Mesothelial cell of epicardium (in vitro differentiated cells): ENCODE data around the gene OGFOD1. TPM values are rescaled to one million over a fixed set of nuclear protein-coding genes. Genes with fewer than 3 reads are reported as not detected.

Experiments
- DNase-seq, 2 experiments: peaks; one replicate each; pipeline ENCODE4 v3.0.0; 2021; ENCODE audit warnings: low spot score in 2 of 2; ENCODE audit not compliant: unreplicated experiment in 2 of 2
- H3K27ac Mint-ChIP-seq: 2 replicates; pipeline ENCODE4 v1.8.0; 2021; ENCODE audit warnings: mixed read lengths
- H3K27me3 Mint-ChIP-seq: 2 replicates; pipeline ENCODE4 v1.8.0; 2021; ENCODE audit warnings: low read depth, mixed read lengths
- H3K36me3 Mint-ChIP-seq: 2 replicates; pipeline ENCODE4 v1.8.0; 2021; ENCODE audit warnings: mixed read lengths
- H3K4me1 Mint-ChIP-seq: 2 replicates; pipeline ENCODE4 v1.8.0; 2021; ENCODE audit warnings: mixed read lengths
- H3K4me3 Mint-ChIP-seq: 2 replicates; pipeline ENCODE4 v1.8.0; 2021; ENCODE audit warnings: mild to moderate bottlenecking, moderate library complexity, mixed read lengths
- H3K9me3 Mint-ChIP-seq: 2 replicates; pipeline ENCODE4 v1.8.0; 2021; ENCODE audit warnings: mixed read lengths
- total RNA-seq: library from RNA; stranded (reverse); gene quantifications from 3 replicates; pipeline ENCODE4 v1.2.1, GENCODE V29; 2021
- TF ChIP-seq, protein P1 (sequence below): fragments of 200-600 bp; sonication (generic); IDR thresholded peaks from one replicate; pipeline ENCODE4 v1.5.0; 2021; ENCODE audit warnings: antibody characterized with exemption; ENCODE audit not compliant: unreplicated experiment

The OGFOD1 gene
- total RNA-seq, 1 donor from 2014 or later, result 37.2 TPM

DNA sequence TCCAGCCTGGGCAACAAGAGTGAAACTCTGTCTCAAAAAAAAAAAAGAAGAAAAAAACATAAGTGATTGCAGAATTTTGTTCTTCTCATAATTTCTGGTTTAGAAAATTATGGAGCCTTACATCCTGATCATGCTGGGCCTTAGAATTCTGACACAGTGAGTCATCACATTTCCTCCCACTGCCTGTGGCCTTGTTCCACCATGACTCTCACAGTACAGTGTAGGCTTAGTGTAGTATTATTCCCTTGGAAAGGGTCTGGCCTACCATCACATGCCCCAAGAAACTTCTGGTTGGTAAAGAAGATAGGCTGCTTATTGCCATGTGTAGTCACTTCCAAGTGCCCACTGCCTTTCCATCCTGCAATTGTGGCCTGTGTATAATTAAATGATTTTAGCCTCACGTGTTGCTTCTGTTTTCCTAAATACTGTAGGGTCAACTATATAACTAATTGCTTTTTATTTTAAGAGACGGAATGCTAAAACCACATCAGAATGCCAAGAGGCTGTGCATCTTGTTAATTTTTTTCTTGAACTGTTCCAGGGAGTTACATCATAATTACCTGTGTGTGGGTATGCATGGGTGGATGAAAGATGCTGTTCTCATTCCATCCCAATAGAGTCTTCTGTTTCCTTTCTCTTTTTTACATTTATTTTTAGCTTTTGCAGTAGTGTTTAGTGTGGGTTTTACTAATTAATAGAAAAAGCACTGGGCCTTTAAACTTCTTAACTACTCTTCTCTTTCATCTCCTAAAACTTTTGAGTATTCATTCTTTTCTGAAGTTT, 25.9 kb downstream of the OGFOD1 start:
- H3K27me3 Mint-ChIP-seq, result no peaks in the 10 kb centered on the region

DNA sequence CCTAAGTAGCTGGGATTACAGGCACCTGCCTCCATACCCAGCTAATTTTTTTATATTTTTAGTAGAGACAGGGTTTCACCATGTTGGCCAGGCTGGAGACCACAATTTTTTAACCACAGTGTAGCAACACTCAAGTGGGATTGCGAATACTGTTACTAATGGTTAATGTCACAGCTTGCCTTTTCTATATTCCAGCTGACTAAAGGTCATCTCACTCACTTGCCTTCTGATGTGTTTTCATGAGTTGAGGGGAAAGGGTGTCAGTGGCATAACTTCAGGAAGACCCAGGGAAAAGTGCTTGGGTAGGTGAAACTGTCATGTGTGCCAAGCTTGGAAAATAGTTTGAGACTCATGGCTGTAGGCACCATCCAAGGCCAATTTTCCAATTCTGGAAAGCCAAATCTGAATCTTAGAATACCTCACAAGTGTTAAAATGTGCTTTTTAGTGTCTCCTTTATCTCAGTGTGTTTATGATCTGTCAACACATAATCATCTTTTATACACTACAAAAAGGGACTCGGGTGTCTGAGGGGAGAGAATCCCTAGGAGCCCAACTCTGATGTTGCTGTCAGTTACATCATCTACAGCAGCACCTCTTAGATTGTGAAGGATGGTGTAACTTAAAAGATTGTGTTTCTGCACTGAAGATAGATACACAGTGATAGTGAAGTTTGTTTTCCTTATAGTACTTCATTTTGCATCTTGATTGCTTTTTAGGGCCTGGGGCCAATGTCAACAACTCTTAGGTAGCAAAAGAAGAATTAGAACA, 27.1 kb downstream of the OGFOD1 start:
- Mint-ChIP-seq H3K27ac (no peak overlapping the region), H3K36me3 (peaks cover 35% of the 10 kb centered on the region), H3K4me3 (no peak overlapping the region), H3K27me3 (no peaks in the 10 kb centered on the region), H3K4me1 (no peaks in the 10 kb centered on the region), H3K9me3 (no peaks in the 10 kb centered on the region)
- TF ChIP-seq, protein P1, sequence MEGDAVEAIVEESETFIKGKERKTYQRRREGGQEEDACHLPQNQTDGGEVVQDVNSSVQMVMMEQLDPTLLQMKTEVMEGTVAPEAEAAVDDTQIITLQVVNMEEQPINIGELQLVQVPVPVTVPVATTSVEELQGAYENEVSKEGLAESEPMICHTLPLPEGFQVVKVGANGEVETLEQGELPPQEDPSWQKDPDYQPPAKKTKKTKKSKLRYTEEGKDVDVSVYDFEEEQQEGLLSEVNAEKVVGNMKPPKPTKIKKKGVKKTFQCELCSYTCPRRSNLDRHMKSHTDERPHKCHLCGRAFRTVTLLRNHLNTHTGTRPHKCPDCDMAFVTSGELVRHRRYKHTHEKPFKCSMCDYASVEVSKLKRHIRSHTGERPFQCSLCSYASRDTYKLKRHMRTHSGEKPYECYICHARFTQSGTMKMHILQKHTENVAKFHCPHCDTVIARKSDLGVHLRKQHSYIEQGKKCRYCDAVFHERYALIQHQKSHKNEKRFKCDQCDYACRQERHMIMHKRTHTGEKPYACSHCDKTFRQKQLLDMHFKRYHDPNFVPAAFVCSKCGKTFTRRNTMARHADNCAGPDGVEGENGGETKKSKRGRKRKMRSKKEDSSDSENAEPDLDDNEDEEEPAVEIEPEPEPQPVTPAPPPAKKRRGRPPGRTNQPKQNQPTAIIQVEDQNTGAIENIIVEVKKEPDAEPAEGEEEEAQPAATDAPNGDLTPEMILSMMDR, result no peak
- DNase-seq, result no peak

More for the DNA sequence above, 25.9 kb downstream of the OGFOD1 start:
- Mint-ChIP-seq H3K27ac (no peak overlapping the region), H3K4me1 (no peaks in the 10 kb centered on the region), H3K9me3 (no peaks in the 10 kb centered on the region), H3K36me3 (peaks cover 39% of the 10 kb centered on the region), H3K4me3 (no peak overlapping the region)
- TF ChIP-seq, protein P1, result no peak
- DNase-seq, result no peak

DNA sequence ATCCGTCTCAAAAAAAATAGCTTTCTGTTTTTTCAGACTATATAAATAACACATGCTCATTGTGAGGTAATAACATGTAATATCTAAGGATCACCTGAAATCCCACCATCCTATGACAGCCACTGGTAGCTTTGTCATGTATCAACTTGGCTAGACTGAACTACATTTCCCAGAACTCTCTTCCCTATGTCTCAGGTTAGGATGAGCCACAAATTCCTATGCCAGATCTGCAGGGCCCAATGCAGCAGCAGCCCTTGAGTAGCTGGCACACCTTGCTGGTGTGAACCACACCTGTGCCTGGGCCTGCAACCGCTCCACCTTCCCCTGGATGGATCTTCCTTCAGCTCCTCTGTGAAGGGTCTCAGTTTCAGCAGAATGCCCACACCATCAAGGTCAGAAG, 28.1 kb downstream of the OGFOD1 start:
- no peaks in the 10 kb centered on the region for H3K9me3 Mint-ChIP-seq
- H3K27ac Mint-ChIP-seq, result no peak overlapping the region
- H3K36me3 Mint-ChIP-seq, result peaks cover 35% of the 10 kb centered on the region
- no peaks in the 10 kb centered on the region for H3K4me1 Mint-ChIP-seq
- no peak for DNase-seq
- no peaks in the 10 kb centered on the region for H3K27me3 Mint-ChIP-seq
- no peak overlapping the region for H3K4me3 Mint-ChIP-seq
- TF ChIP-seq, protein P1, result no peak

DNA sequence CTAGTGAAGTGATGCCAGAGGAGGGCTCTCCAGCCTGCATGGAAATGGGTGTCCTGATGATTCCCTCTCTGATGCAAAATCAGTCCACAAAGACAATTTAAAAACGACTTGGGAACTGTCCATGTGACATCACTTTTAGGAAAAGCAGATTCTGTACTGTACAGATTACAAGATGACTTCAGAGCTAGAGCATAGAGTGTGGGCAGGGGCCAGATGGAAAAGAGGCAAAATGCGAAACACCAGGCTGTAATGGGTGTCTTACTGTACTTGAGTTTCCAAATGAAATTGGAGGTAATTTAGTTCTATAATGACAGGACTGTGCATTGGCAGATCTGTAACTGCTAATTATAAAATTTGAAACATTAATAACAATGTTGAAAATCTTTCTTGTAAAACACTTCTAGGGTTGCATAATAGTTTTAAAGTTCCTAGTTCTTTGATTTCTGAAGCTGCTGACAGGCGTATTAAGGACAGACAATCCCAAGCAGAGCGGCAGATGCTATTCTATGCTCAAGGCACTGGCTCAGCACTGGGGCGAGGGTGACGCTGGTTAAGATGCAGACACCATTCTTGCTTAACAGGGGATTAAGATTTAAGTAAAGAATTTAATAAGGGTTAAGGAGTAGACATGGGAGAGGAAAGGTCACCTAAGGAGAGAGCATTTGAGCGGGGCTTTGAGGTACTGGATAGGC, 29.6 kb downstream of the OGFOD1 start:
- no peak for DNase-seq
- Mint-ChIP-seq H3K4me1 (peaks cover 4% of the 10 kb centered on the region), H3K27ac (no peak overlapping the region), H3K9me3 (no peaks in the 10 kb centered on the region), H3K36me3 (peaks cover 39% of the 10 kb centered on the region), H3K27me3 (no peaks in the 10 kb centered on the region), H3K4me3 (no peak overlapping the region)
- TF ChIP-seq, protein P1, result no peak

DNA sequence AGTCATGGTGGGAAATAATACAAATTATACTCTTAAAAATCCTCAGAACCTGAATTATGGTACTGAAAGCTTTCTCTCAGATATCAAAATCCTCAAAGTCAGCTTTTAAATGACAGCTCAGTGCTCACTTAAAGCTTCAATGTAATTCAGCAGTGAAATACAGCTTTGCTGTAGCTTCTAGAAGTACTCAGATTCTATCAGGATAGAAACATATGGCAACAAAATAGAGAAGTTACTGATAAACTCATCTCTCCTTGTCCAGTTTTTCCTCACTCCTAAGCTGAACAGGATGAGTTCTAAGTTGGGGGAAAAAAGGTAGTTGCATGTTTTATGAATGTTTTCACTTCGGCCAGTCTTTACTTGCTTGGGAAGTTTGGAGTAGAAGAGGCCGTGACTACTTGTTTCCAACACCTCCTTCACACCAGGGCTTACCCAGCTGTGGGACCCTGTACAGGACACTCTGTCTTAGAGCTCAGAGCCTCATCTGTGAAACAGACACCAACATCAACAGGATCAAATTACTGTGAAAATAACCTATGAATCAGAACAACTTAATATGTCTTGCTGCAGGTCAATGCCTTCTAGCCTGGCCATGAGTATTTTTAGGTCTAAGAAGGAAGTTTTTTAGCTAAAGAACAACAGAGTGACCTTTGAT, 30.2 kb downstream of the OGFOD1 start:
- H3K27me3 Mint-ChIP-seq, result no peaks in the 10 kb centered on the region

More for the DNA sequence above, 30.2 kb downstream of the OGFOD1 start:
- H3K9me3 Mint-ChIP-seq, result peaks cover 3% of the 10 kb centered on the region
- H3K36me3 Mint-ChIP-seq, result peaks cover 40% of the 10 kb centered on the region
- H3K4me1 Mint-ChIP-seq, result peaks cover 4% of the 10 kb centered on the region
- H3K4me3 Mint-ChIP-seq, result no peak overlapping the region
- no peak for DNase-seq
- H3K27ac Mint-ChIP-seq, result no peak overlapping the region
- TF ChIP-seq, protein P1, result no peak
